Muscle of leg (tissue), 11 donors: Measurements from ENCODE around the gene HDAC7. TPM values are rescaled to one million over a fixed set of nuclear protein-coding genes. Genes with fewer than 3 reads are reported as not detected.

ENCODE experiments used
- DNase-seq: peaks from one replicate; pipeline ENCODE4 v3.0.0; 2013
- H3K27ac ChIP-seq: one replicate; pipeline ENCODE4 v1.5.1; 2013; ENCODE audit warnings: mild to moderate bottlenecking, low read length, control low read depth
- H3K27me3 ChIP-seq: one replicate; pipeline ENCODE4 v1.6.1; 2013; ENCODE audit warnings: low read length; ENCODE audit not compliant: control insufficient read depth, insufficient read depth
- H3K36me3 ChIP-seq: one replicate; pipeline ENCODE4 v1.6.1; 2013; ENCODE audit warnings: low read length; ENCODE audit not compliant: control insufficient read depth, insufficient read depth
- H3K4me1 ChIP-seq: one replicate; pipeline ENCODE4 v1.6.1; 2013; ENCODE audit warnings: low read length; ENCODE audit not compliant: control insufficient read depth, insufficient read depth
- H3K4me3 ChIP-seq: one replicate; pipeline ENCODE4 v1.5.1; 2013; ENCODE audit warnings: low read length, control low read depth
- H3K9me3 ChIP-seq: replicated peaks from 2 replicates; pipeline ENCODE4 v1.6.1; 2013; ENCODE audit warnings: low read depth, low read length; ENCODE audit not compliant: control insufficient read depth
- WGBS: methylation state at CpG from one replicate; pipeline ENCODE4 v1.1.5; 2013; ENCODE audit warnings: missing lambda C conversion rate; ENCODE audit not compliant: insufficient coverage; 5-methylcytosine and 5-hydroxymethylcytosine counted together
- polyA plus RNA-seq, 8 donors: library from polyadenylated mRNA; unstranded; fragments of 120-200 nt; gene quantifications; one replicate each; pipeline versions ENCODE4 v1.2.1 to v1.2.3, GENCODE V29; 2013; ENCODE audit warnings: inconsistent platforms in 1 of 8, low replicate concordance in 1 of 8; ENCODE audit not compliant: insufficient read length in 8 of 8, insufficient read depth in 1 of 8
- total RNA-seq: library from RNA; stranded (reverse); fragments of 120-200 nt; gene quantifications from one replicate; pipeline ENCODE4 v1.2.4, GENCODE V29; 2013

The HDAC7 gene
- total and polyA plus RNA-seq, 9 donors = 27.4 to 72.8 (median 59.5) TPM

DNA sequence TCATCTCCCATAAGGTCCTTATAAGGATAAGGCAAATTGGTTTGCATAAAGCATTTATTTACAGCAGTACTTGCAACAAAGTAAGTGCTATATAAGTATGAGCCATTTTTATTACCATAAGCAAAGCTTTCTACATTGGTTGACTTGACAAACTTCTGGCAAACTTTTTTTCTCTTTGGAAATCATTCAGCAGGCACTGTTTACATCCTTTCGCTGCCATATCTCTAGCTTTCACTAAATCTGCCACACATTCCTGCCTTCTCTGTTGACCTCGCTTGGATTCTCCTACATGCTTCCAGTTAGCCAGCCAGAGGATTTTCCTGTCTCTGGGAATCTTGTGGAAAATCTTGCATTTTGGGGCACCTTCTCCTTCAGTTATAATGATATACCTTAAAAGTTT is 21.8 kb upstream of the HDAC7 start:
- H3K4me3 ChIP-seq = no peak overlapping the region

DNA sequence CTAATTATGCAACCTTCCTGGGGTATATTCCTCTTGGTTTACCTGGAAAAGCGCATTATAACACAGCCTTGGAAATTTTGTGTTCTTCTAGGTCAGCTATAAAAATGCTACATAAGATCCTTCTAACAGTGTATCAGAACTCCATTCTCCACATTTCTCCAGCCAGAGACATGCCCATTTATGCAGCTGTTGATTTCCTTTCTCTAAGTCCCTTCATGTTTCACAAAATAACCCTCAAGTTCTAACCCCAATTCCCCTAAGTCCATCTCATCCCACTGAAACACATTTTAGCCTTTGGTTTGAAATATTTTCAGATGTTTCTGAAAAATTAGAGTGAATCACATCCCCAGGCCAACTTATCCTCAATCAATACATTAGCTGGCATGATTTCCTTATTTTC is 20.9 kb upstream of the HDAC7 start:
- no peaks in the 10 kb centered on the region for H3K36me3 ChIP-seq
- no peak overlapping the region for H3K4me3 ChIP-seq
- H3K4me1 ChIP-seq = peaks cover 51% of the 10 kb centered on the region
- no peaks in the 10 kb centered on the region for H3K27me3 ChIP-seq
- no peak for DNase-seq
- 100% methylated on average over 1 of the region's 1 CpG for WGBS
- no peak overlapping the region for H3K27ac ChIP-seq
- H3K9me3 ChIP-seq = no peaks in the 10 kb centered on the region

More for the DNA sequence above, 21.8 kb upstream of the HDAC7 start:
- H3K27me3 ChIP-seq = no peaks in the 10 kb centered on the region
- whole genome bisulfite sequencing = 50% methylated on average over 2 of the region's 2 CpGs
- no peak overlapping the region for H3K27ac ChIP-seq
- H3K9me3 ChIP-seq = no peaks in the 10 kb centered on the region
- DNase-seq = no peak
- peaks cover 46% of the 10 kb centered on the region for H3K4me1 ChIP-seq
- no peaks in the 10 kb centered on the region for H3K36me3 ChIP-seq

DNA sequence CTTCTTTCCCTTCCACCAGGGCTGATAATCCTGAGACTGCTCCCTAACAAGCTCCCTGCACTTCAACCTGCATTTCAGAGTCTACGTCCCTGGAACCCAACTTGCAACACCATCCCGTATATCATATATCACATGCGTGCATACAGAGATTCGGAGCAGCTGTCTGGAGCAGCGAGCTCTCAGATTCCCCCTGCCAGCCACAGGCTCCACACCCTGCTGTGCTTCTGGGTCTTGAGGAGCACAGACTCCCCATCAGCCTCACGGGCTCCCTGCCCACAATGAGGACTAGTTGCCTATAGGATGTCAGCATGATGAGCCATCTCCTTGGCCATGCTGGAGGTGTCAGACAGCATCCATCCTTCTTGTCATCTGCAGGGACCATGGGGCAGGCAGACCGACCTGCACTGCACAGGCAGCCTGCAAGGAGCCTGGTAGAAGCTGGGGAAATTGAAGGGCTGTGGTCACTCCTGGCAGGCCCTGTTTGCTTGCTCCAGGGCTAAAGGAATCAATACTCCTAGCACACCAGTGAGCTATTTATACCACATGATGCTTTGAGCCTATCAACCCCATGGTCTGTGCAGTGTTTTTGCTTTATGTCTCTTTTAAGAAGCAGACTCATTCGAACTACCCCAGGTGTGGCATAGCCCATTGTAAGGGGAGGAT is 19.6 kb upstream of the HDAC7 start:
- H3K36me3 ChIP-seq = no peaks in the 10 kb centered on the region
- WGBS = 45% methylated on average over 5 of the region's 8 CpGs
- no peaks in the 10 kb centered on the region for H3K27me3 ChIP-seq
- H3K4me3 ChIP-seq = no peak overlapping the region
- DNase-seq = peak; percentile 55
- H3K27ac ChIP-seq = peak overlapping the region; percentile 54
- no peaks in the 10 kb centered on the region for H3K9me3 ChIP-seq
- H3K4me1 ChIP-seq = peaks cover 51% of the 10 kb centered on the region

DNA sequence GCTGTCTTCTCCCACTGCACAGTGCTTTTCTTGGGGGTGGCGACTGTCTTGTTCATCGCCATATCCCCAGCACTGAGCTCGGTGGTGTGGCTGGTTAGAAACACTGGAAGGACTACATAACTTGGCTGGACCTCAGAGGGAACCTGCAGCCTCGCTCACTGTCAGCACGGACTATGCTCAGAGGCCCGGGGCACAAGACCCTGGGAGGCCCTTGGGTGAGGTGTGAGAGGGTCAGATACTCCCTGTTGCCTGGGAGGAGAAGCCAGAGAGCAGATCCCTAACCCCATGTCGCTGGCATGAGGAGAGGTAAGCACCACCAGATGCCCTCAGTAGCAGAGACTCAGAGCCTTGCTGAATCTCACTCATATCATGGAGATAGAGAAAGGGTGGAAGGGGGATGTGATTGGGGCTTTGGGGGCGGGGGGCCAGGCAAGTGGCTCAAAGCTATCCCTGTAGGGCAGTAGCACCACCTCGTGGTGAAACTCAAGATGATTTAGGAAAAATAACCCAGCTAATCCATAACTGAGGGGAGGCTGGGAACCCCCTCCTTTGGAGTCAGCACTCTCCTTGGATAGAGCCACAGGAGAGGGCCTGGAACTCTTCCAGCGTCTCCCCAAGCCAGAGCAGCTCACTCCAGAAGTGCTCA is 18.7 kb upstream of the HDAC7 start:
- H3K4me1 ChIP-seq = peaks cover 59% of the 10 kb centered on the region
- H3K4me3 ChIP-seq = no peak overlapping the region
- no peak overlapping the region for H3K27ac ChIP-seq
- no peaks in the 10 kb centered on the region for H3K9me3 ChIP-seq
- no peaks in the 10 kb centered on the region for H3K36me3 ChIP-seq
- peak; percentile 53 for DNase-seq
- 52% methylated on average over 6 of the region's 10 CpGs for WGBS
- H3K27me3 ChIP-seq = no peaks in the 10 kb centered on the region

DNA sequence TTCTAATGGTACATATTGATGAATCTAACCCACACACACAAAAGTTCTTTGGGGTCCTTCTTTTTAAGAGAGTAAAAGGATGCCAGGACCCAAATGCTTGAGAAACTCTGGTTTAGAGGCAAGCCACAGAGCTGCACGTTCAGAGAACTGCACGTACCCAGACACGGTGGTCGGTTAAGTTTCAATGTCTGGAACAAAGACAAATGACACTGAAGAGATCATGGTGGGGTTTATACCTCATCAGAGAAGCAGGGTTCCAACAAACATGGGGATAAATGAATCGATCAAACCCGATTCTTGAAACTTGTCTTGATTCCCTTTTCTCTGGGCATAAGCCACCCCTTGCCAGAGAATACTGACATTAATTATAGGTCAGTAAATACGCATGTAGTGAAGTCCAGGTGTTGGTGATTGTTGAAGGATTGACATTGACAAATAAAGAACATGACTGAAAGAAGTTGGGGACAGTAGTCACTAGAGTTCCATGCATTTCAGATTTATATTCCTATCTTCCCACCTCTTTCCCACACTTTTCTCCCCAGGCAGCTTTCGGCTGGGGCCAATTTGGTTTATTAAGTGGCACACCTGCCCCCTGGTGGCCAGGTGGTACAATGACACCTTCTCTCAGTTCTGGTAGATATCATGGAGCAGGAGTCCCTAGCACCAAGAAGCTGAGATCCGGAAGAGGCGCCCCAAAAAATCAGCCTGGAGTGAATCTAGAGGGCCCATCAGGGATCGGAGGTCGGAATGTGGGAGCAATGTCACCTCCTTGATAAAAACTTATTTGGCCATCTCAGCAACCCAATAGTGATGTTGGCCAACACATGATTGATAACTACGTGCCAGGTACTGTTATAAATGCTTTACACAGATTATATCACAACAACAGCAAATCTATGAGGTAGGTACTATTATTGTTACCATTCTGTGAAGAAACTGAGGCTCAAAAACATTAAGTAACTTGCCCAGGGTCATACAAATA is 17.8 kb upstream of the HDAC7 start:
- Histone ChIP-seq H3K4me1 (peaks cover 68% of the 10 kb centered on the region), H3K27ac (no peak overlapping the region), H3K9me3 (no peaks in the 10 kb centered on the region), H3K27me3 (no peaks in the 10 kb centered on the region), H3K4me3 (no peak overlapping the region), H3K36me3 (no peaks in the 10 kb centered on the region)
- DNase-seq = peak; percentile 77
- WGBS = 44% methylated on average over 8 of the region's 13 CpGs

DNA sequence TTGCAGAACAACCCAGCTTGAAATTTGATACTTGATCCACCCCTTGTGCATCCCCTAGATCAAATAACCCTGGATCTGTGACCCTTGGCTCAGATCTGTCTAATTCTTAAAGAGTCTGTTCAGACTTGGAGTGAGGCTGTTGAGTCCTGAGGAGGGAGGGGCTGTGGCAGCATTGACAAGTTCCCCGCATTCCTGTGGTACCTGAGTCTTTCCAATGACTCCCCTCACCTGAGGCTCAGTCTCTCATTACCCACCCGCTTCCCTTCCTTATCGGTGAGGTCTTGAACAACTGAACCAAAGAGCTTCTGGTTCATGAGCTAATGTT is 16.1 kb upstream of the HDAC7 start:
- H3K27me3 ChIP-seq = no peaks in the 10 kb centered on the region
- DNase-seq = no peak
- no peak overlapping the region for H3K27ac ChIP-seq
- H3K9me3 ChIP-seq = no peaks in the 10 kb centered on the region
- WGBS = 60% methylated on average over 1 of the region's 3 CpGs
- peaks cover 57% of the 10 kb centered on the region for H3K4me1 ChIP-seq
- H3K4me3 ChIP-seq = no peak overlapping the region
- H3K36me3 ChIP-seq = no peaks in the 10 kb centered on the region

DNA sequence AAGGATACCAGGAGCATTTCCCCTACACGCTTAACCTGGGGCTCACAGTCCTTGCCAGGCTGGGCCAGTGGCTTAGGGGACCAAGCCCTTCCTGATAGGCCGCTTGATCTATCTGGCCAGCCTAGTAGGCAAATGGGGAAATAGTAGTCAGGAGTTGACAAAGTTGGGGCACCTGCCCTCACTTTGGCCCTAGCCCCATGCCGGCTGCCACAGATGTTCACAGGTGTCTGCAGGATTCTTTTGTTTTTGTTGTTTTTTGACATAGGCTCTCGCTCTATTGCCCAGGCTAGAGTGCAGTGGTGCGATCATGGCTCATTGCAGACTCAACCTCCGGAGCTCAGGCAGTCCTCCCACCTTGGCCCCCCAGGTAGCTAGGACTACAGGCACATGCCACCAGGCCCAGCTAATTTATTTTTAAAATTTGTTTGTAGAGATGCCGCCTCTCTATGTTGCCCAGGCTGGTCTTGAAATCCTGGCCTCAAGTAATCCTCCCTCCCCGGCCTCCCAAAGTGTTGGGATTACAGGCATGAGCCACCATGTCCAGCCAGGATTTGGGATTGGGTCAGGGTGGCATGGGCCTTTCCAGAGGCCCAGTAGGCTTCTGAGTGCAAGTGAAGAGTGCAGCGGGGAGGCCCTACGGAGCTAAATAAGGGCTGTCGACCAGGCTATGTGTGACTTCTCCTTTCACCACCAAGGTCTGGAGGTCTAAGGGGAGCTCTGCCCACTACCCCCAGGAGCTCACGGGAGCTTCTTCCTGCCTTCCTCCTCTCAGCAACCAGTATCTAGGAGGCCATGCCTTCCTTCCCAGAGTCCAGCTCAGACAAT is 15.5 kb upstream of the HDAC7 start:
- no peaks in the 10 kb centered on the region for H3K27me3 ChIP-seq
- H3K4me1 ChIP-seq = peaks cover 61% of the 10 kb centered on the region
- 83% methylated on average over 7 of the region's 12 CpGs for WGBS
- H3K9me3 ChIP-seq = no peaks in the 10 kb centered on the region
- no peak overlapping the region for H3K27ac ChIP-seq
- H3K4me3 ChIP-seq = no peak overlapping the region
- H3K36me3 ChIP-seq = no peaks in the 10 kb centered on the region
- no peak for DNase-seq

DNA sequence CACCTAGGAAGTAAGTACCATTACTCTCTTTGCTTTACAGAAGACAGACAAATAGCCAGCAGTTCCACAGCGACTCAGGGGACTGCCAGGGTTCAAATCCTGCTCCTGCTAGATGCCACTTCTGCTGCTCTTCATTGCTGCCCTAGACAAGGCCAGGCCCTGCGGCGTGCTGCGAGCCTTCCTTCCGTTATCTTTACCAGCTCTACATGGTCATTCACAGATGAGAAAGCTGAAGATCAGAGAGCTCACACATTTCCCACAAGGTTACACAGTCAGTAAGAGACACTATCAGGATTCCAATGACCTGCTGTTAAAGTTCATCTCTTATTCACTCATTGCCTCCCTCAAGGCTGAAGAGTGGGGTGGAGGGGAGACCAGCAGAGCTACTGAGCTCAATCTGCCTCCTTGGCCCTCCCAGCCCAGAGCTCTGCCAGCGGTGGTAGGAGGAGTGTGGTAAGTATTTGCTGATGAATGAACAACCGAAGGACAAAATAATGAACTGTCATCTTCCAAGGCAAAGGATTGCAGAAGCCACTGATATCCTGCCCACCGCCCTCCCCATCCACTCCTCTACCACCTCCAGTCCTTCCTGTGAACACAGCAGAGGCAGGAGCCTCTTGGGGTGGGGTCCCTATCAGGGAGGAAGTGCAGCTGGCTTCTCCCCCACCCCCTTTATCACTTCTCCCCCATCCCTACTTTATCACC is 14.6 kb upstream of the HDAC7 start:
- Histone ChIP-seq H3K27ac (no peak overlapping the region), H3K4me3 (no peak overlapping the region), H3K4me1 (peaks cover 60% of the 10 kb centered on the region), H3K9me3 (no peaks in the 10 kb centered on the region), H3K27me3 (no peaks in the 10 kb centered on the region), H3K36me3 (no peaks in the 10 kb centered on the region)
- DNase-seq = no peak
- WGBS = 94% methylated on average over 5 of the region's 8 CpGs

DNA sequence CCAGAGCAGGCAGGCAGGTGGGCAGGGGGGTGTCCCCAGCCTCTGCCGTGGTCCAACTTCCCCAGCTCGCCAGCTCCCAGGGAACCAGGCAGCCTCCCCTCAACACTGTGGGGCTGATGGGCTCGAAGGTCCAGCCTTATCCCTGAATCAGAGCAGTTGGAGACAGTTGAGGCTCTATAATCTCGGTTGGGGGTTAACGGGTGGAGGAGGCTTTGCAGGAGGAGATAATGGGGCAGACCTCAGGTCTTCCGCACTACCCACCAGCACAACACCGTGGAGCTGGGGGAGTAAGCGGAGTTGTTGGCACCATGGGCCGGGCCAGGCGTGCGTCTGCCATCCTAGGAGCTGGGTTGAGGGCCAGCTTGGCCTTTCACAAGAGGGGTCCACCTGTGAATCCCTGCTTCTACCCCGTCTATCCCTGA is 13.9 kb upstream of the HDAC7 start:
- Histone ChIP-seq H3K27me3 (no peaks in the 10 kb centered on the region), H3K27ac (peak overlapping the region; percentile 62), H3K9me3 (no peaks in the 10 kb centered on the region), H3K4me1 (peaks cover 60% of the 10 kb centered on the region), H3K36me3 (no peaks in the 10 kb centered on the region), H3K4me3 (no peak overlapping the region)
- no peak for DNase-seq
- 83% methylated on average over 6 of the region's 12 CpGs for WGBS
